Diencephalon (tissue), 1 donor: Measurements from ENCODE around the gene FAM217A. TPM values are rescaled to one million over a fixed set of nuclear protein-coding genes. Genes with fewer than 3 reads are reported as not detected.

Source experiments
- total RNA-seq: library from RNA; depleted of rRNA; stranded (reverse); fragments of >200 nt; gene quantifications from one replicate; pipeline ENCODE4 v1.2.3, GENCODE V29; 2014

The FAM217A gene
- total RNA-seq = not detected

DNA sequence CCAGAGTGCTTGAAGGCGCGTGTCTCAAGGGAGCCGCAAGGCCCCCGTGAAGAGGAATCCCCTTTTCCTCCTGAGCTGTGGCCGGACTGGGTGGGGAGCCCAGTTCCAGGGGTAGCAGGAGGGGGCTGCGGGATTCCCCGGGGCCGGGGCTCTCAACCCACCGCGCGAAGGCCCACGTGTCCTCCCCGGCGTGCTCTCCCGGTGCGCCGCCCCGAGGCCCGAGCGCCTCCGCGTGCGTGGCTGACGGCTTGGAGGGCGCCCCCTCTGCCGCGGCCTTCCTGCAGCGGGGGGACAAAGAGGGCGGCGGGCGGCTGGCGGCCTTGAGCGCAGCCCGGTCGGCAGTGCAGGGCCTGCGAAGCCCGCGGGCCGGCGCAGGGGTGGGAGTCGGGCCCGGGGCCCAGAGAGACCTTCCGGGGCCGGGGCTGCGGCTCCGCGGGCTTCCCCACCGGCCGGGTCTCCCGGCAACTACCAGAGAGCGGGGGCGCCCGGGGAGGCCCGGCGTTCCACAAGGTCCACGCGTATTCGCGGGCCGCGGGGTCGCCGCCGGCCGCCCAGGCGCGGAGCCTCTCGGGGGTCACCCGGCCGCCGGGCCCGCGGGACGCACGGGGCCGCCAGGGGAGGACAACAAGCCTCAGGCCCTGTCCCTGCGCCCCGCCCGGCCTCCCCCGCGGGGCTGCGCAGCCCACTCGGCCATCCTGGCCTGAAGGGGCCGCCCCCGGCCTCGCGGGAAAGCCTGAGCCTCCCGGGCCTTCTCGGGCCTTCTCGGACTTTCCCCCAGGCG lies at the start of gene FAM217A:
TSS of gene FAM217A (minus strand) at position 447 of the 781 bp plus-strand sequence. CDS start 1,723 bp downstream, outside the sequence.

Other genes with a start within 250 kb of the FAM217A start
- gene FAM50B, start 229.8 kb downstream of the FAM217A start, total RNA-seq = 20.5 TPM
- gene ECI2, start 56.4 kb upstream of the FAM217A start, total RNA-seq = 42.4 TPM